GM21423 (cell line): ENCODE results near the gene CDRT4.

Experiments used
- ATAC-seq: cut with Tn5 transposase; IDR thresholded peaks from one replicate; pipeline ENCODE4 v1.9.1; 2021; ENCODE audit warnings: mild to moderate bottlenecking, moderate library complexity; ENCODE audit not compliant: unreplicated experiment

CDRT4 gene

GRCh38 chr17:15398291-15398690 is 69.1 kb downstream of the CDRT4 start:
- ATAC-seq = no peak

- no peak for ATAC-seq
These were observed 69.8 kb downstream of the CDRT4 start for GRCh38 chr17:15397620-15398019.

- no peak for ATAC-seq
These were observed 72.3 kb downstream of the CDRT4 start for GRCh38 chr17:15395091-15395490.

- no peak for ATAC-seq
These were observed 74.0 kb downstream of the CDRT4 start for GRCh38 chr17:15393414-15393813.

- ATAC-seq = no peak
These were observed 75.1 kb downstream of the CDRT4 start for GRCh38 chr17:15392326-15392741.

- ATAC-seq = no peak
These were observed 78.9 kb downstream of the CDRT4 start for GRCh38 chr17:15388356-15389041.

- no peak for ATAC-seq
These were observed 81.3 kb downstream of the CDRT4 start for GRCh38 chr17:15386083-15386482.
